ENCODE data around the gene MYL7. TPM values are rescaled to one million over a fixed set of nuclear protein-coding genes. Genes with fewer than 3 reads are reported as not detected.

Gene MYL7
- total RNA-seq = 11.4 to 14.3 TPM (median 12.5 TPM) in 3 replicates

DNA sequence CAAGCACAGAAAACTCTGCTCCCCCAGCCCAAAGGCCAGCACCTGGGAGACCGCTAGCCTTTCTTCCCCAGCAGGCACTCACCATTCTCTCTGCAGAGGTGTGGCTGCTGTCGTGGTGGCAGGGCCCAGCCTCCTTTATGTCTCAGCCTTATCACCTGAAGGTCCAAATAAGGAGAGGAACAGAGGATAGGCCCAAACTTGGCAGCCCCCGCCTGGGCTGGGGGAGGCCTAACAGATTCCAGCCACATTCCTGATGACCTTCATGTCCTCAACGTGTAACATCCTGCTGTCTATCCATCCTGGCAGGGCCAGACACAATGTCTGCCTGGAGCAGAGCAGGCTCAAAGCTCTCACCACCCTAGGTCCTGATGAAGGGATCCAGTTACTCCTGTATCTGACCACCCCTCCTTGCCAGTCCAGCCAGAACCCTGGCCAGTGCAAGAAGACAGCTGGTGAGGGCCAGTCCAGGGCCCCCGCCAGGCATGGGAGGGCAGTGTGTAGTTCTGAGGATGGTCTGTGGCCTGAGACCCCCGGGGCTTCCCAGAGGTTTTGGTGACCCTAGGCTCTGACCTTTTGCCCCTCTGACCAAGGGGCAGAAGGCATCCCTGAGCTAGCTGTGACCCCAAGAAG, at the start of gene MYL7:
MYL7 (minus strand) TSS at position 112 of the 630 bp plus-strand sequence; CDS start at position 85, 27 bp downstream.
- no peak for DNase-seq (ENCODE audit: low spot score in 2 of 2, unreplicated experiment in 2 of 2)
- H3K27me3 Mint-ChIP-seq (ENCODE audit: low read depth) = peaks cover 26% of the 10 kb centered on the region
- H3K27ac Mint-ChIP-seq = peak within 1 kb of the TSS; percentile 56
- TF ChIP-seq CTCF (IDR thresholded peaks at IDR 0.05; ENCODE audit: unreplicated experiment) = no peak
- peaks cover 9% of the 10 kb centered on the region for H3K4me1 Mint-ChIP-seq
- H3K36me3 Mint-ChIP-seq = no peaks in the 10 kb centered on the region
- H3K9me3 Mint-ChIP-seq = no peaks in the 10 kb centered on the region
- no peak within 1 kb of the TSS for H3K4me3 Mint-ChIP-seq

DNA sequence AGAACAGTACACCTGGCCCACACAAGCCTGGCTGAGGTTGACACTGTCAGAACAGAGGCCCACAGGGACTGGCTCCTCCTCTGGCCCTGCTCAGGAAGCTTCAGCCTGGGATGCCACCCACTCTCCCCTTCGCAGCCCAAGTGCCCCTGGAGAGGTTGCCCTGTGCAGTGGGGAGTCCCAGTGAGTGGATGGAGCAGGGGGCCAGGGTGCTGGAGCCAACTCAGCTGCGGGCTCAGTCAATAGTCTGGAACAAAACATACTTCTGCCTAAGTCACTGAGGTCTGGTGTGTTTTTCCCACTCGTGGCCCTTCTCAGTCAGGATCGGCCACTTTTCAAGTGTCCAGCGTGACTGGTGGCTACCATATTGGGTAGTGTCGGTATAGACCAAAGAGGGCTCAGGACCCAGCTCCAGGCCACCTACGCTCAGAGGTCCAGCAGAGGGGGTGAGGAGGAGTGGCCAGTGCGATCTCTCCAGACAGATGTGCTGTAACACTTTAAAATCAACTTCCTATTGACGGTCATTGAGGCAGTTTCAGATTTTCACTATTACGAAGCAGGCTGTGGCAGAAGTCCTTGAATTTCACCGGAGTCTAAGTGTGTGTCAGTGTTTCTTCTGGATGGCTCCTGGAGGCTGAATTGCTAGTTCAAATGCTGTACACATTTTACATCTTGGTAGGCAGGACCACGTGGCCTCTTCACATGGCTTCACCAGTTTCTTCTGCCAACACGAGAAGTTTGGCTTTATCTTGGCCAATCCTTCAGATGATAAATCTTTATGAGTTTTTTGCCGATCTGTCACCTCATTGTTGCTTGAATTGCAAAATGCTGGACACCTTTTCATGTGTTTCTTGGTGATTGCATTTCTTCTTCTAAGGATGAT, 49.1 kb upstream of the MYL7 start:
- no peaks in the 10 kb centered on the region for H3K36me3 Mint-ChIP-seq
- H3K4me3 Mint-ChIP-seq = no peak overlapping the region
- H3K9me3 Mint-ChIP-seq = no peaks in the 10 kb centered on the region
- TF ChIP-seq CTCF (IDR thresholded peaks at IDR 0.05; ENCODE audit: unreplicated experiment) = no peak
- H3K27ac Mint-ChIP-seq = no peak overlapping the region
- H3K27me3 Mint-ChIP-seq (ENCODE audit: low read depth) = peaks cover 30% of the 10 kb centered on the region
- DNase-seq (ENCODE audit: low spot score in 2 of 2, unreplicated experiment in 2 of 2) = no peak
- H3K4me1 Mint-ChIP-seq = no peaks in the 10 kb centered on the region

GRCh38 chr7:44189286-44189992, 48.3 kb upstream of the MYL7 start, which contains the start of gene GCK:
GCK (minus strand) TSS chr7:44189439; CDS start chr7:44188953, 486 bp downstream.
- TF ChIP-seq CTCF (IDR thresholded peaks at IDR 0.05; ENCODE audit: unreplicated experiment) = no peak
- Mint-ChIP-seq H3K27me3 (ENCODE audit: low read depth) (peaks cover 30% of the 10 kb centered on the region), H3K4me3 (no peak within 1 kb of the TSS), H3K27ac (no peak within 1 kb of the TSS), H3K36me3 (no peaks in the 10 kb centered on the region), H3K4me1 (no peaks in the 10 kb centered on the region), H3K9me3 (no peaks in the 10 kb centered on the region)
- DNase-seq (ENCODE audit: low spot score in 2 of 2, unreplicated experiment in 2 of 2) = no peak

DNA sequence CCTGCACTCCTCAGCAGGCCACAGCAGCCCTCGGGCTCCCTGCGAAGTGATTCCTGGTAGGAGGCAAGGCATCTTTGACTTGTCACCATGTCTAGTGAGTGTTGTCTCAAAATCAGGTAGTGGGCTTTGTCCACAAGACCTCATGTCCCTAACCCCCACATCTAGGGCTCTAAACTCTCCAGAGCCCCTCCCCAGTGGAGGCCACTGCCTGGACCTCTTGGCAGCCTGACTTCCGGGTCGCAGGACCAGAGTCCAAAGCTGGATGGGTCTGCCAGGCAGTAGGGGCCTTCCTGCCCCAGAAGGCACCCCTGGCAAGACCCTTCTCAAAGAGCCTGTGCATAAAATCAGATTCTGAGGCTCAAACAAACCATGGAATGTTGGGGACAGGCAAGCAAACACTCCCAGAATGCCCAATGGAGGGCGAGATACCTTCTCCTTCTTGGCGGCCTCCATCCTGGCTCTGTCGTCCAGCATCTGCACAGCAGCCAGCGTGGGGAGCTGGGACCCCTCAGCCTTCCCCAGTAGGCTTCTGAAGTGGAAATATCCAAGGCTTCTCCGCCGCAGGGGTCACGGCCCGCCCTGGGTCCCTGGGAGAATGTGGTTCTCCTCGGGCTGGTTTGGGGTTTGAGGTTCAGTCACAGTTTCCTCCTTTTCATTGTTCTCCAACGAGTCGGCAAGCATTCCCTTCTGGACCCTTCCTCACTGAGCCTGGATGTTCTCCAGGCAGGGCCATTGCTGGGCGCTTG, 47.5 kb upstream of the MYL7 start:
- no peak overlapping the region for H3K4me3 Mint-ChIP-seq
- DNase-seq (ENCODE audit: low spot score in 2 of 2, unreplicated experiment in 2 of 2) = peak in 1 of 2 experiments; percentile 31
- TF ChIP-seq CTCF (IDR thresholded peaks at IDR 0.05; ENCODE audit: unreplicated experiment) = no peak

More for the DNA sequence above, 47.5 kb upstream of the MYL7 start:
- H3K9me3 Mint-ChIP-seq = no peaks in the 10 kb centered on the region
- no peak overlapping the region for H3K27ac Mint-ChIP-seq
- no peaks in the 10 kb centered on the region for H3K4me1 Mint-ChIP-seq
- no peaks in the 10 kb centered on the region for H3K36me3 Mint-ChIP-seq
- peaks cover 28% of the 10 kb centered on the region for H3K27me3 Mint-ChIP-seq (ENCODE audit: low read depth)
